H9 (cell line): ENCODE measurements around the gene ABLIM1. TPM values are rescaled to one million over a fixed set of nuclear protein-coding genes. Genes with fewer than 3 reads are reported as not detected.

Experiments
- DNase-seq: peaks from one replicate; pipeline ENCODE4 v3.0.0-alpha.2; 2017
- H2AFZ ChIP-seq: one replicate; pipeline ENCODE4 v1.6.1; 2013; ENCODE audit warnings: mild to moderate bottlenecking, low read length, control low read depth, moderate library complexity
- H2AK5ac ChIP-seq: 2 replicates; pipeline ENCODE4 v1.6.1; 2013; ENCODE audit warnings: low read length, control low read depth, mixed read lengths; ENCODE audit not compliant: insufficient read length
- H2BK120ac ChIP-seq: one replicate; pipeline ENCODE4 v1.6.1; 2013; ENCODE audit warnings: low read depth, mild to moderate bottlenecking, low read length, control low read depth, inconsistent platforms; ENCODE audit not compliant: poor library complexity, severe bottlenecking
- H2BK12ac ChIP-seq: 2 replicates; pipeline ENCODE4 v1.6.1; 2013; ENCODE audit warnings: low read length, control low read depth, mixed read lengths, low read depth; ENCODE audit not compliant: insufficient read length
- H2BK15ac ChIP-seq: 2 replicates; pipeline ENCODE4 v1.6.1; 2013; ENCODE audit warnings: low read depth, low read length, control low read depth
- H2BK20ac ChIP-seq: one replicate; pipeline ENCODE4 v1.6.1; 2013; ENCODE audit warnings: low read depth, mild to moderate bottlenecking, low read length, control low read depth, inconsistent platforms; ENCODE audit not compliant: poor library complexity, severe bottlenecking
- H2BK5ac ChIP-seq: 2 replicates; pipeline ENCODE4 v1.6.1; 2013; ENCODE audit warnings: low read length, control low read depth, mixed read lengths; ENCODE audit not compliant: insufficient read length
- H3K14ac ChIP-seq: 2 replicates; pipeline ENCODE4 v1.6.1; 2013; ENCODE audit warnings: low read length, control low read depth; ENCODE audit not compliant: insufficient read depth
- H3K18ac ChIP-seq: 2 replicates; pipeline ENCODE4 v1.6.1; 2013; ENCODE audit warnings: low read depth, mild to moderate bottlenecking, mixed read lengths, low read length, control low read depth; ENCODE audit not compliant: insufficient read length
- H3K23ac ChIP-seq: 2 replicates; pipeline ENCODE4 v1.6.1; 2013; ENCODE audit warnings: low read length, control low read depth, mixed read lengths, low read depth; ENCODE audit not compliant: insufficient read length
- H3K23me2 ChIP-seq: 2 replicates; pipeline ENCODE4 v1.6.1; 2013; ENCODE audit warnings: low read depth, mild to moderate bottlenecking, mixed read lengths, low read length, control low read depth; ENCODE audit not compliant: insufficient read length, poor library complexity, severe bottlenecking
- H3K27ac ChIP-seq: 2 replicates; pipeline ENCODE4 v1.5.1; 2013; ENCODE audit warnings: low read length, control low read depth, mixed read lengths, low read depth; ENCODE audit not compliant: insufficient read length
- H3K27me3 ChIP-seq: 2 replicates; pipeline ENCODE4 v1.6.1; 2013; ENCODE audit warnings: low read length, control low read depth, inconsistent platforms; ENCODE audit not compliant: insufficient read depth
- H3K4ac ChIP-seq: 2 replicates; pipeline ENCODE4 v1.6.1; 2013; ENCODE audit warnings: low read depth, mild to moderate bottlenecking, control low read depth, inconsistent platforms, low read length, moderate library complexity
- H3K4me1 ChIP-seq: 2 replicates; pipeline ENCODE4 v1.6.1; 2013; ENCODE audit warnings: low read length, control low read depth, inconsistent platforms; ENCODE audit not compliant: insufficient read depth
- H3K4me2 ChIP-seq: 2 replicates; pipeline ENCODE4 v1.6.1; 2013; ENCODE audit warnings: low read length, control low read depth, mixed read lengths; ENCODE audit not compliant: insufficient read length, insufficient read depth
- H3K56ac ChIP-seq: 2 replicates; pipeline ENCODE4 v1.6.1; 2013; ENCODE audit warnings: low read depth, mild to moderate bottlenecking, mixed read lengths, low read length, control low read depth; ENCODE audit not compliant: insufficient read length
- H3K79me1 ChIP-seq: 2 replicates; pipeline ENCODE4 v1.6.1; 2013; ENCODE audit warnings: low read depth, mild to moderate bottlenecking, moderate library complexity, low read length, control low read depth, inconsistent platforms; ENCODE audit not compliant: insufficient read depth, poor library complexity, severe bottlenecking
- H3K79me2 ChIP-seq: 2 replicates; pipeline ENCODE4 v1.6.1; 2013; ENCODE audit warnings: low read length, control low read depth, inconsistent platforms; ENCODE audit not compliant: insufficient read depth
- H3K9ac ChIP-seq: 2 replicates; pipeline ENCODE4 v1.6.1; 2013; ENCODE audit warnings: low read length, control low read depth, mixed read lengths; ENCODE audit not compliant: insufficient read length; ENCODE audit errors: extremely low read depth
- H3K9me3 ChIP-seq: one replicate; pipeline ENCODE4 v1.6.1; 2013; ENCODE audit warnings: low read depth, low read length, inconsistent platforms; ENCODE audit not compliant: control insufficient read depth
- H3T11ph ChIP-seq: one replicate; pipeline ENCODE4 v1.6.1; 2013; ENCODE audit warnings: mild to moderate bottlenecking, low read length, control low read depth, inconsistent platforms
- H4K20me1 ChIP-seq: one replicate; pipeline ENCODE4 v1.6.1; 2013; ENCODE audit not compliant: control insufficient read depth, insufficient read length, insufficient read depth
- H4K5ac ChIP-seq: 2 replicates; pipeline ENCODE4 v1.6.1; 2013; ENCODE audit warnings: low read depth, mild to moderate bottlenecking, mixed read lengths, low read length, control low read depth; ENCODE audit not compliant: insufficient read length
- H4K8ac ChIP-seq: replicated peaks from 2 replicates; pipeline ENCODE4 v1.6.1; 2013; ENCODE audit warnings: low read length, control low read depth, mixed read lengths, low read depth; ENCODE audit not compliant: insufficient read length
- H4K91ac ChIP-seq: 2 replicates; pipeline ENCODE4 v1.6.1; 2013; ENCODE audit warnings: low read depth, mild to moderate bottlenecking, moderate library complexity, mixed read lengths, low read length, control low read depth; ENCODE audit not compliant: insufficient read length
- H3K27ac Mint-ChIP-seq, 3 experiments: 2 replicates in 2 of 3; 3 replicates in 1 of 3; pipeline ENCODE4 v1.8.0; 2020 to 2021; ENCODE audit warnings: mixed read lengths in 3 of 3, mild to moderate bottlenecking in 1 of 3, moderate library complexity in 1 of 3
- H3K27me3 Mint-ChIP-seq: 2 replicates; pipeline ENCODE4 v1.8.0; 2021; ENCODE audit warnings: low read depth, mild to moderate bottlenecking, moderate library complexity, mixed read lengths
- H3K36me3 Mint-ChIP-seq, 3 experiments: 2 replicates in 2 of 3; 3 replicates in 1 of 3; pipeline ENCODE4 v1.8.0; 2020 to 2021; ENCODE audit warnings: low read depth in 3 of 3, mixed read lengths in 3 of 3; ENCODE audit not compliant: insufficient read depth in 1 of 3
- H3K4me1 Mint-ChIP-seq, 2 experiments: 2 replicates each; pipeline ENCODE4 v1.8.0; 2020; ENCODE audit warnings: mixed read lengths in 2 of 2
- H3K4me3 Mint-ChIP-seq, 2 experiments: 2 replicates in 1 of 2; 3 replicates in 1 of 2; pipeline ENCODE4 v1.8.0; 2020 to 2021; ENCODE audit warnings: mild to moderate bottlenecking in 2 of 2, mixed read lengths in 2 of 2, moderate library complexity in 1 of 2
- H3K9me3 Mint-ChIP-seq, 2 experiments: 2 replicates in 1 of 2; 3 replicates in 1 of 2; pipeline ENCODE4 v1.8.0; 2020; ENCODE audit warnings: mild to moderate bottlenecking in 2 of 2, mixed read lengths in 2 of 2, moderate library complexity in 1 of 2
- CTCF ChIP-seq: fragments of 200-600 bp; sonication (generic); conservative IDR thresholded peaks from 3 replicates; pipeline ENCODE4 v1.8.0; 2021; ENCODE audit warnings: antibody characterized with exemption, mild to moderate bottlenecking
- WGBS: extraction: QIAGEN DNeasy Blood & Tissue Kit; methylation state at CpG from one replicate; pipeline ENCODE4 v1.1.7; 2013; ENCODE audit warnings: missing lambda C conversion rate, low lambda C conversion rate, mixed read lengths; ENCODE audit not compliant: insufficient read length; ENCODE audit errors: extremely low coverage; 5-methylcytosine and 5-hydroxymethylcytosine counted together
- total RNA-seq: library from RNA; stranded (reverse); gene quantifications from 2 replicates; pipeline ENCODE4 v1.2.1, GENCODE V29; 2021

The ABLIM1 gene
- total RNA-seq, 1 experiment from 2014 or later = 32.1 TPM

- Histone ChIP-seq H2BK12ac (no peak overlapping the region), H3K9me3 (no peaks in the 10 kb centered on the region), H4K91ac (no peak overlapping the region), H3K23ac (no peak overlapping the region), H4K20me1 (no peaks in the 10 kb centered on the region), H3K79me1 (no peaks in the 10 kb centered on the region), H3K9ac (no peak overlapping the region), H3K4me2 (no peak overlapping the region), H2BK5ac (no peak overlapping the region), H3K18ac (no peak overlapping the region), H2BK20ac (no peak overlapping the region), H4K5ac (no peak overlapping the region), H3K14ac (no peak overlapping the region), H2AK5ac (no peak overlapping the region), H3K27me3 (no peaks in the 10 kb centered on the region), H3T11ph (no peak overlapping the region), H3K79me2 (no peaks in the 10 kb centered on the region), H2AFZ (no peak overlapping the region), H3K4me1 (no peaks in the 10 kb centered on the region; the same call in 1 of the 2 replicates), H4K8ac (no peak overlapping the region), H3K27ac (no peak overlapping the region), H2BK120ac (no peak overlapping the region), H3K23me2 (no peaks in the 10 kb centered on the region), H3K4ac (no peak overlapping the region), H3K56ac (no peak overlapping the region), H2BK15ac (no peak overlapping the region)
- WGBS = no CpG with 5 or more reads among the region's 1 CpG
- Mint-ChIP-seq H3K27ac (no peak overlapping the region; a peak in 1 of 7 replicates), H3K36me3 (no peaks in the 10 kb centered on the region), H3K4me1 (peaks cover 6 to 15% of the 10 kb centered on the region in 2 experiments; a peak in 2 of 4 replicates), H3K27me3 (no peaks in the 10 kb centered on the region), H3K4me3 (no peak overlapping the region), H3K9me3 (no peaks in the 10 kb centered on the region)
- no peak for DNase-seq
- TF ChIP-seq CTCF = no peak
Measured at GRCh38 chr10:114603303-114603702, 54.8 kb downstream of the ABLIM1 start.
